Activated naive CD4-positive, alpha-beta T cell treated with anti-CD3 and anti-CD28 coated beads, Interleukin-2, amount 50 U/mL, for 72 hours (primary cell): ENCODE measurements around the gene SH3GL3. TPM values are rescaled to one million over a fixed set of nuclear protein-coding genes. Genes with fewer than 3 reads are reported as not detected.

Experiments used
- ATAC-seq, 2 donors: fragments of 150-1000 bp; cut with Tn5 transposase; 2 replicates each; pipeline ENCODE4 v1.10.0; 2021; ENCODE audit warnings: mild to moderate bottlenecking in 2 of 2, moderate library complexity in 2 of 2
- DNase-seq, 2 donors: peaks; one replicate each; pipeline ENCODE4 v3.0.0; 2021 to 2022; ENCODE audit warnings: low spot score in 2 of 2
- H3K27ac Mint-ChIP-seq, 2 donors: one replicate each; pipeline ENCODE4 v1.8.0; 2022; ENCODE audit warnings: mild to moderate bottlenecking in 2 of 2, mixed read lengths in 2 of 2
- H3K36me3 Mint-ChIP-seq, 2 donors: one replicate each; pipeline ENCODE4 v1.8.0; 2022; ENCODE audit warnings: mixed read lengths in 2 of 2
- H3K9me3 Mint-ChIP-seq, 2 donors: one replicate each; pipeline ENCODE4 v1.8.0; 2022; ENCODE audit warnings: mixed read lengths in 2 of 2
- total RNA-seq, 2 donors: library from RNA; stranded (reverse); gene quantifications; one replicate each; pipeline ENCODE4 v1.2.3, GENCODE V29; 2022

SH3GL3 gene
- total RNA-seq, 2 donors from 2014 or later = not detected

DNA sequence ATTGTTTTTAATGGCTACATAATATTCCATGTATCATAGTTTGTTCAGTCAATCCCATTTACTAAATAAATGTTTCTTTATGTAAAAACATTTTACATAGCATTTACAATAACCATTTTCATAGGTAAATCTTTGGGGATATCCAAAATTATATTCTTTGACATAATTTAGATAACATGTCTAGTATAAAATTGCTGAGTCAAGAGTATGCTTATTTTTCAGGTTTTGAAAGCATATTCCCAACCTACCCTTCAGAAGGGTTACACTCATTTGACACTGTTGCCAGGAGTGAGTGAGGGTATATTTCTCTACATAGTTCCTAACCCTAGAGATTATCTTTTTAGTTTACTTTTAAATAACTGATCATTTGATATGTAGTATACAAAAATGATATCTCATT lies 122.2 kb downstream of the SH3GL3 start:
- DNase-seq = no peak
- no peaks in the 10 kb centered on the region for H3K9me3 Mint-ChIP-seq
- no peaks in the 10 kb centered on the region for H3K36me3 Mint-ChIP-seq
- ATAC-seq = no peak
- no peak overlapping the region for H3K27ac Mint-ChIP-seq

- H3K36me3 Mint-ChIP-seq = no peaks in the 10 kb centered on the region
- ATAC-seq (no peak), DNase-seq (no peak)
- no peaks in the 10 kb centered on the region for H3K9me3 Mint-ChIP-seq
- no peak overlapping the region for H3K27ac Mint-ChIP-seq
These were observed 123.6 kb downstream of the SH3GL3 start for GRCh38 chr15:83570756-83571155.

- Mint-ChIP-seq H3K27ac (no peak overlapping the region), H3K36me3 (no peaks in the 10 kb centered on the region), H3K9me3 (no peaks in the 10 kb centered on the region)
- DNase-seq (no peak), ATAC-seq (no peak)
These were observed 124.9 kb downstream of the SH3GL3 start for GRCh38 chr15:83571820-83572707.

GRCh38 chr15:83574345-83574744 lies 127.2 kb downstream of the SH3GL3 start:
- ATAC-seq (no peak), DNase-seq (no peak)
- H3K27ac Mint-ChIP-seq = no peak overlapping the region
- no peaks in the 10 kb centered on the region for H3K36me3 Mint-ChIP-seq
- no peaks in the 10 kb centered on the region for H3K9me3 Mint-ChIP-seq

- Mint-ChIP-seq H3K36me3 (no peaks in the 10 kb centered on the region), H3K27ac (no peak overlapping the region), H3K9me3 (no peaks in the 10 kb centered on the region)
- no peak for DNase-seq
- no peak for ATAC-seq
These were observed 131.6 kb downstream of the SH3GL3 start for GRCh38 chr15:83578691-83579090.

DNA sequence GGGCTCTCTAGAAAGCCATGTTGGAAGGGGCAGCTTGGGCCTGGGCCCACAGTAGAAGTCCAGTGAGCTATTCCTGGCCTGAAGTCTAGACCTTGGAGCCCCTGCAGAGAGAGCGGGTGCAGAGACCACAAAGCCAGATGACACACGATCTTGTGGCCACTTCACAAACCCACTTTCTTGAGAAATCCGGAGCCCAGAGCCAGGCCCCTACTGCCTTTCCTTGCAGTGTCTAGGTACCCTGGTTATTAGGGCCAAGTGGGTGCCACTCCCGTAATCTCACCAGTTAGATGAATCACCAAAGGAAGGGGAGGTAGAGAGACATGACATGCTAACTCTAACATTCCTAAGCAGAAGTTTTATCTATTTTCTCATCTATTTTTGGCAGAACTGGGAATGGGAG lies 134.2 kb downstream of the SH3GL3 start:
- ATAC-seq (no peak), DNase-seq (no peak)
- Mint-ChIP-seq H3K27ac (no peak overlapping the region), H3K36me3 (no peaks in the 10 kb centered on the region), H3K9me3 (no peaks in the 10 kb centered on the region)

- no peaks in the 10 kb centered on the region for H3K36me3 Mint-ChIP-seq
- no peak for DNase-seq
- no peaks in the 10 kb centered on the region for H3K9me3 Mint-ChIP-seq
- no peak for ATAC-seq
- H3K27ac Mint-ChIP-seq = no peak overlapping the region
These were observed 135.2 kb downstream of the SH3GL3 start for GRCh38 chr15:83582381-83582780.

GRCh38 chr15:83585601-83586335 lies 138.6 kb downstream of the SH3GL3 start:
- ATAC-seq (no peak), DNase-seq (no peak)
- Mint-ChIP-seq H3K9me3 (no peaks in the 10 kb centered on the region), H3K27ac (no peak overlapping the region), H3K36me3 (no peaks in the 10 kb centered on the region)

- H3K27ac Mint-ChIP-seq = no peak overlapping the region
- no peak for DNase-seq
- H3K9me3 Mint-ChIP-seq = no peaks in the 10 kb centered on the region
- no peak for ATAC-seq
- H3K36me3 Mint-ChIP-seq = no peaks in the 10 kb centered on the region
These were observed 139.9 kb downstream of the SH3GL3 start for GRCh38 chr15:83587091-83587490.

GRCh38 chr15:83588441-83588840 lies 141.3 kb downstream of the SH3GL3 start:
- DNase-seq (no peak), ATAC-seq (no peak)
- Mint-ChIP-seq H3K36me3 (no peaks in the 10 kb centered on the region), H3K9me3 (peaks cover 0 to 3% of the 10 kb centered on the region in 2 donors), H3K27ac (no peak overlapping the region)

GRCh38 chr15:83592370-83593040 lies 145.4 kb downstream of the SH3GL3 start:
- no peaks in the 10 kb centered on the region for H3K36me3 Mint-ChIP-seq
- ATAC-seq (no peak), DNase-seq (no peak)
- peaks cover 0 to 3% of the 10 kb centered on the region in 2 donors for H3K9me3 Mint-ChIP-seq
- H3K27ac Mint-ChIP-seq = no peak overlapping the region

DNA sequence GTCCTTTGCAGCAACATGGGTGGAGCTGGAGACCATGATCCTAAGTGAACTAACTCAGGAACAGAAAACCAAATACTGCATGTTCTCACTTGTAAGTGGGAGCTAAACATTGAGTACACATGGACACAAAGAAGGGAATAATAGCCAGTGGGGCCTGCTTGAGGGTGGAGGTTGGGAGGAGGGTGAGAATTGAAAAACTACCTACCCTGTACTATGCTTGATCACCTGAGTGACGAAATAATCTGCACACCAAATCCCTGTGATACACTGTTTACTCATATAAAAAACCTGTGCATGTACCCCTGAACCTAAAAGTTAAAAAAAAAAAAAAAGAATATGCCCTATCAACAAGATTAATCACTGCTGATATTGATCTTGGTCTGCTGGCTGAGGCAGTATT lies 148.1 kb downstream of the SH3GL3 start:
- no peak for DNase-seq
- no peak for ATAC-seq
- peaks cover 2 to 3% of the 10 kb centered on the region in 2 donors for H3K9me3 Mint-ChIP-seq
- H3K27ac Mint-ChIP-seq = no peak overlapping the region
- no peaks in the 10 kb centered on the region for H3K36me3 Mint-ChIP-seq

GRCh38 chr15:83598031-83598430 lies 150.9 kb downstream of the SH3GL3 start:
- ATAC-seq (no peak), DNase-seq (no peak)
- no peak overlapping the region for H3K27ac Mint-ChIP-seq
- H3K36me3 Mint-ChIP-seq = peaks cover 6 to 11% of the 10 kb centered on the region in 2 donors
- peaks cover 3 to 12% of the 10 kb centered on the region in 2 donors for H3K9me3 Mint-ChIP-seq

DNA sequence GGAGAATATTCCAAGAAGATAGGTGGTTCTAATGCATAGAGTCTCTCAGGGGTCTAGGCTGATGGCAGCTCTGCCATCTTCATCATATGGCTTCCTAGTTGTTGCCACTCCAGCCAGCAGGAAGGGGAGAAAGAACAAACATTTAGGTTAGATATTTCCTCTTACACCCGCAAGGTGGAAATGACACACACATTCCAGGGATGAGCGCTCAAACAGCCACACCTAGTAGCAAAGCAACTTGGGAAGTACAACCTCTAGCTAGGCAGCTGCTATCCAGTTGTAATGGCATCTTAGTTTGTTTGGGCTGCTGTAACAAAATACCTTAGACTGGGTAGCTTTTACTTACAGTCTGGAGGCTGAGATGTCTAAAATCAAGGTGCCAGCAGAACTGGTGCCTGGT lies 154.9 kb downstream of the SH3GL3 start:
- Mint-ChIP-seq H3K27ac (no peak overlapping the region), H3K9me3 (peaks cover 3 to 12% of the 10 kb centered on the region in 2 donors), H3K36me3 (peaks cover 6 to 11% of the 10 kb centered on the region in 2 donors)
- ATAC-seq (no peak), DNase-seq (no peak)

DNA sequence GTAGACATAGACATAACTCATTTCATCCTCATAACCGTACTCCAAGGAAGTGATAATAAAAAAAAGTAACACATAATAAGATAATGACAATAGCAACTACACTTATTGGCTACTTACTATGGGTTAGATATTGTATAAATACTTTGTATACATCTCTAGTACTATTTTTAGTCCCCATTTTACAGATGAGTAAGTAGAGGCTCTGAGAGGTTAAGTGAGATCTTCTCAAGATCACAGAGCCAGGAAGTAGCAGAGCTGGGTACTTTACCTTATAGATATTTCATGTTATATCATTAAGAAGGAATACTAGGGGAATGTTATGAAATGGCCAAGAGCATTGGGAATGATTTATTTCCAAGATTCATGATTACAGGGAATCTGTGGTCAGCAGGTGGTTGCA lies 157.4 kb downstream of the SH3GL3 start:
- peaks cover 3 to 12% of the 10 kb centered on the region in 2 donors for H3K9me3 Mint-ChIP-seq
- ATAC-seq (no peak), DNase-seq (no peak)
- H3K27ac Mint-ChIP-seq = no peak overlapping the region
- peaks cover 6 to 11% of the 10 kb centered on the region in 2 donors for H3K36me3 Mint-ChIP-seq

- Mint-ChIP-seq H3K9me3 (peaks cover 3 to 8% of the 10 kb centered on the region in 2 donors), H3K27ac (no peak overlapping the region), H3K36me3 (peaks cover 6 to 11% of the 10 kb centered on the region in 2 donors)
- DNase-seq (no peak), ATAC-seq (no peak)
These were observed 158.2 kb downstream of the SH3GL3 start for GRCh38 chr15:83605111-83605945.
